Naive thymus-derived CD8-positive, alpha-beta T cell (primary cell): ENCODE results near the gene TNFAIP8L2. TPM values are rescaled to one million over a fixed set of nuclear protein-coding genes. Genes with fewer than 3 reads are reported as not detected.
"Not testable (repeated sequence)": the region's sequence is repeated elsewhere in the genome, so short reads cannot be mapped to it uniquely, and the experiment has no call there.

Experiments used
- ATAC-seq, 2 donors: fragments of 150-1000 bp; cut with Tn5 transposase in 1 of 2; sonication (Bioruptor Pico), chemical (Tn5 transposase) in 1 of 2; 1 replicate in 1 of 2; 2 replicates in 1 of 2; pipeline ENCODE4 v1.10.0; 2021; ENCODE audit warnings: mild to moderate bottlenecking in 2 of 2, moderate library complexity in 2 of 2
- POLR2A ChIA-PET: fragments of 350-600 bp; sonication (Branson Sonifier 250); formaldehyde crosslinking; loops from one replicate; lab custom pipeline; 2021; ENCODE audit warnings: antibody characterized with exemption; lab: Charles Lee
- DNase-seq, 10 donors: peaks; one replicate each; pipeline versions ENCODE4 v3.0.0 to v3.0.0-alpha.2; 2020 to 2022
- H3K27ac Mint-ChIP-seq, 10 donors: one replicate each; pipeline ENCODE4 v1.8.0; 2020 to 2022; ENCODE audit warnings: mild to moderate bottlenecking in 10 of 10, mixed read lengths in 10 of 10, moderate library complexity in 4 of 10, inconsistent platforms in 1 of 10
- H3K27me3 Mint-ChIP-seq, 5 donors: one replicate each; pipeline ENCODE4 v1.8.0; 2021 to 2022; ENCODE audit warnings: mixed read lengths in 5 of 5
- H3K36me3 Mint-ChIP-seq, 3 donors: one replicate each; pipeline ENCODE4 v1.8.0; 2020 to 2022; ENCODE audit warnings: mixed read lengths in 3 of 3, mild to moderate bottlenecking in 2 of 3, inconsistent platforms in 1 of 3
- H3K4me1 Mint-ChIP-seq, 4 donors: one replicate each; pipeline ENCODE4 v1.8.0; 2021 to 2022; ENCODE audit warnings: mixed read lengths in 4 of 4
- H3K4me3 Mint-ChIP-seq, 10 donors: one replicate each; pipeline ENCODE4 v1.8.0; 2020 to 2022; ENCODE audit warnings: mild to moderate bottlenecking in 10 of 10, mixed read lengths in 10 of 10, moderate library complexity in 6 of 10, inconsistent platforms in 1 of 10
- H3K9me3 Mint-ChIP-seq, 9 donors: one replicate each; pipeline ENCODE4 v1.8.0; 2020 to 2022; ENCODE audit warnings: mixed read lengths in 9 of 9, mild to moderate bottlenecking in 3 of 9, inconsistent platforms in 1 of 9, moderate library complexity in 1 of 9
- polyA plus RNA-seq, 3 donors: library from polyadenylated mRNA; unstranded; fragments of 300-500 nt; fragmentation: Illumina TruSeq; gene quantifications; one replicate each; pipeline ENCODE4 v1.2.3, GENCODE V29; 2021
- total RNA-seq, 8 experiments: library from RNA in 2 of 8; stranded (reverse) in 2 of 8; gene quantifications; one replicate each; pipeline ENCODE4 v1.2.3 and lab custom pipeline; 2021 to 2026

TNFAIP8L2 gene
- total and polyA plus RNA-seq, 5 experiments from 2014 or later = 9.9 to 37.4 (median 31.5) TPM

DNA sequence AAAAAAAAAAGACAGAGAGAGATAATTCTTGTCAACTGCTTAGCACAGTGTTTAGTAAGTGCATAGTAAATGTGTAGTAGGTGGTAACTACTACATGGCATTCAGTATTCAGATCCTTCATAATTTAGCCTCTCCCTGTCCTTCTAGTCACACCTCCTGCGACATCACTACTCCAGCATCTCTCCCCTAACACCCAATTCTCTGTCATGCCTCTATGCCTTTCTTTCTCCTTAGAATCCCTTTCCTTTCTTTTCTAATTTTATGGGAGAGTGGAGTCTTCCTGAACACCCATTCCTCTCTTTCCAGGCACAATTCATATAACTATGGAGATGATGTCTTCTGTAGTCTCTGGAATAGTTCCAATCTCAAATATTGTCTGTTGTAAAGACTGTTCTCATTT is 37.4 kb downstream of the TNFAIP8L2 start:
- Mint-ChIP-seq H3K9me3 (no peaks in the 10 kb centered on the region), H3K27me3 (peaks cover 0 to 3% (median 0%) of the 10 kb centered on the region in 5 donors), H3K36me3 (peaks cover 0 to 4% (median 0%) of the 10 kb centered on the region in 3 donors), H3K27ac (no peak overlapping the region), H3K4me1 (peaks cover 22 to 37% (median 33%) of the 10 kb centered on the region in 4 donors), H3K4me3 (no peak overlapping the region)
- DNase-seq (no peak), ATAC-seq (no peak)
- POLR2A ChIA-PET = interaction anchor here (0.6 kb wide), 1 partner anchor 81 kb away, joined by 3 read pairs; no protein-coding TSS in a partner anchor

GRCh38 chr1:151194894-151195594 is 38.6 kb downstream of the TNFAIP8L2 start:
- POLR2A ChIA-PET = interaction anchor here (0.6 to 0.8 kb wide), 3 partner anchors 17 to 163 kb away, joined by 3 to 7 read pairs (median 4); no protein-coding TSS in a partner anchor
- peak overlapping the region in 1 of 10 donors; percentile 39 for H3K4me3 Mint-ChIP-seq
- ATAC-seq, H3K36me3 Mint-ChIP-seq, DNase-seq, H3K27me3 Mint-ChIP-seq, H3K27ac Mint-ChIP-seq, H3K9me3 Mint-ChIP-seq: not testable (repeated sequence)
- H3K4me1 Mint-ChIP-seq = peaks cover 27 to 37% (median 34%) of the 10 kb centered on the region in 4 donors

- Mint-ChIP-seq H3K9me3 (no peaks in the 10 kb centered on the region), H3K27me3 (peaks cover 0 to 3% (median 0%) of the 10 kb centered on the region in 5 donors), H3K36me3 (peaks cover 0 to 6% (median 3%) of the 10 kb centered on the region in 3 donors), H3K27ac (peak overlapping the region in 2 of 10 donors; percentile 58 to 66), H3K4me1 (peaks cover 25 to 38% (median 33%) of the 10 kb centered on the region in 4 donors), H3K4me3 (peak overlapping the region in 6 of 10 donors; percentile 13 to 70 (median 42))
- POLR2A ChIA-PET = interaction anchor here (0.7 to 1.4 kb wide), 3 partner anchors 55 to 144 kb away, joined by 3 to 9 read pairs (median 4); no protein-coding TSS in a partner anchor
- peak in 9 of 10 donors; percentile 19 to 78 (median 51) for DNase-seq
- peak; percentile 12 to 25 for ATAC-seq
Observed at GRCh38 chr1:151196292-151196800, 39.9 kb downstream of the TNFAIP8L2 start.

DNA sequence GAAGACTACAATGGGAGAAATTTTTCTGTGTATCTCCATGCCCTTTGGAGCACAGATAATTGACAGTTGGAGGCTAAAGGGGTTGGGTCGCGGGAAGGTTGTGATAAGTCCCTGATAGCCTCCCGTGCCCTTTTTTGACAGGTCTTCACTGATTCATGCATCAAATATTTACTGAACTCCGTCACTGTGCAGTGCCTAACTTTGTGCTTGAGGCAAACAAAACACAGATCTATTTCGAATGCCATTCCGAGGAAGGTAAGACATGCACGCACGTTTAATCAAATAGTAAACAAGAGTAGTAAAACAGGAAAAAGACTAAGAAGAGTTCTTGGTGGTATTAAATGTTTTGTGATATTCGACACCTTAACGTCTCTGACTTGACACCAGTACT is 41.4 kb downstream of the TNFAIP8L2 start:
- Mint-ChIP-seq H3K4me1 (peaks cover 28 to 47% (median 41%) of the 10 kb centered on the region in 4 donors), H3K36me3 (peaks cover 0 to 16% (median 9%) of the 10 kb centered on the region in 3 donors), H3K9me3 (no peaks in the 10 kb centered on the region), H3K4me3 (peak overlapping the region; percentile 94 to 100 (median 97)), H3K27ac (peak overlapping the region; percentile 93 to 100 (median 97)), H3K27me3 (peaks cover 0 to 3% (median 0%) of the 10 kb centered on the region in 5 donors)
- ATAC-seq (no peak), DNase-seq (no peak)
- POLR2A ChIA-PET = interaction anchor here (1.2 to 2.0 kb wide), 3 partner anchors 8 to 57 kb away, joined by 3 to 19 read pairs (median 4); partner anchors contain the start of genes PSMD4 and VPS72

GRCh38 chr1:151198254-151199127 is 42.0 kb downstream of the TNFAIP8L2 start, which contains the start of gene PIP5K1A:
PIP5K1A (plus strand) TSS chr1:151198552; CDS start chr1:151198997, 445 bp downstream.
- DNase-seq (peak; percentile 96 to 100 (median 98)), ATAC-seq (peak; percentile 96 to 98)
- H3K27me3 Mint-ChIP-seq = peaks cover 0 to 3% (median 0%) of the 10 kb centered on the region in 5 donors
- H3K9me3 Mint-ChIP-seq = no peaks in the 10 kb centered on the region
- peak within 1 kb of the TSS; percentile 93 to 100 (median 97) for H3K27ac Mint-ChIP-seq
- peak within 1 kb of the TSS; percentile 94 to 100 (median 97) for H3K4me3 Mint-ChIP-seq
- peaks cover 0 to 22% (median 9%) of the 10 kb centered on the region in 3 donors for H3K36me3 Mint-ChIP-seq
- POLR2A ChIA-PET = interaction anchor here (0.6 to 2.0 kb wide), 7 partner anchors 9 to 198 kb away, joined by 3 to 19 read pairs (median 3); partner anchors contain the start of genes PSMD4 and VPS72
- peaks cover 28 to 49% (median 41%) of the 10 kb centered on the region in 4 donors for H3K4me1 Mint-ChIP-seq

- H3K4me1 Mint-ChIP-seq = peaks cover 30 to 63% (median 50%) of the 10 kb centered on the region in 4 donors
- peaks cover 0 to 31% (median 9%) of the 10 kb centered on the region in 3 donors for H3K36me3 Mint-ChIP-seq
- H3K4me3 Mint-ChIP-seq = peak overlapping the region; percentile 94 to 100 (median 97)
- POLR2A ChIA-PET = interaction anchor here (0.9 to 2.0 kb wide), 3 partner anchors 10 to 55 kb away, joined by 3 to 19 read pairs (median 5); partner anchors contain the start of genes PSMD4 and VPS72
- ATAC-seq (no peak), DNase-seq (no peak)
- peaks cover 0 to 3% (median 0%) of the 10 kb centered on the region in 5 donors for H3K27me3 Mint-ChIP-seq
- H3K9me3 Mint-ChIP-seq = no peaks in the 10 kb centered on the region
- peak overlapping the region; percentile 93 to 100 (median 97) for H3K27ac Mint-ChIP-seq
Observed at GRCh38 chr1:151199873-151200581, 43.6 kb downstream of the TNFAIP8L2 start.

DNA sequence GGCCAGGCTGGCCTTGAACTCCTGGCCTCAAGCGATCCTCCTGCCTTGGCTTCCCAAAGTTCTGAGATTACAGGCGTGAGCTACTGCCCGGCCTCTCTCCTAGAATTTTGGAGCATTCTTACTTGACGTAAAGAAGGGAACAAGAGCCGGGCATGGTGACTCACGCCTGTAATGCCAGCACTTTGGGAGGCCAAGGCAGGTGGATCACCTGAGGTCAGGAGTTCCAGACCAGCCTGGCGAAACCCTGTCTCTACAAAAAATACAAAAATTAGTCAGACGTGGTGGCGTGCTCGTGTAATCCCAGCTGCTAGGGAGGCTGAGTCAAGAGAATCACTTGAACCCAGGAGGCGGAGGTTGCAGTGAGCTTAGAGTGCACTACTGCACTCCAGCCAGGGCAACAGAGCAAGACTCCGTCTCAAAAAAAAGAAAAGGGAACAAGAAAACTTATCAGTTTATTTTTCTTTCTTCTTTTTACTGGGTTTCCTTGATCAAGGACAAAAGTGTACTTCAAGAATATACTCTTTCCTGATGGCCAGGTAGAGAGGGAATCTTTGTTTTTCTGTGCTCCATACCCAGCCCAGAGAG is 49.0 kb downstream of the TNFAIP8L2 start:
- POLR2A ChIA-PET = interaction anchor here (2.0 kb wide), 1 partner anchor 16 kb away, joined by 6 read pairs; the partner anchor contains the start of gene VPS72
- Mint-ChIP-seq H3K4me1 (peaks cover 5 to 36% (median 24%) of the 10 kb centered on the region in 4 donors), H3K27ac (peak overlapping the region in 3 of 10 donors; percentile 49 to 80 (median 73)), H3K36me3 (peaks cover 0 to 73% (median 3%) of the 10 kb centered on the region in 3 donors)
- not testable (repeated sequence) for ATAC-seq, H3K27me3 Mint-ChIP-seq, DNase-seq, H3K4me3 Mint-ChIP-seq, H3K9me3 Mint-ChIP-seq

Other genes starting within 250 kb of the TNFAIP8L2 start
- 10 to 100 TPM; 82.6 to 95.2 TPM for gene SETDB1, start 230.3 kb upstream of the TNFAIP8L2 start, total RNA-seq
- 10 to 100 TPM in 2 of 3 donors, 1 to 10 TPM in 1; 9.9 to 17.5 (median 10.1) TPM for gene SETDB1, start 230.3 kb upstream of the TNFAIP8L2 start, polyA plus RNA-seq
- gene CERS2, start 181.8 kb upstream of the TNFAIP8L2 start, total RNA-seq = 100 to 1,000 TPM; 142 to 143 TPM
- gene CERS2, start 181.8 kb upstream of the TNFAIP8L2 start, polyA plus RNA-seq = 100 to 1,000 TPM; 110 to 129 (median 118) TPM
- under 1 TPM in 1 of 2 experiments, not detected in 1; 0.49 TPM for gene ANXA9, start 174.4 kb upstream of the TNFAIP8L2 start, total RNA-seq
- under 1 TPM in 1 of 3 donors, not detected in 2; 0.10 TPM for gene ANXA9, start 174.4 kb upstream of the TNFAIP8L2 start, polyA plus RNA-seq
- gene MINDY1, start 149.7 kb upstream of the TNFAIP8L2 start, total RNA-seq = 10 to 100 TPM; 18.3 to 20.2 TPM
- gene MINDY1, start 149.7 kb upstream of the TNFAIP8L2 start, polyA plus RNA-seq = 10 to 100 TPM in 1 of 3 donors, 1 to 10 TPM in 2; 2.7 to 12.6 (median 4.9) TPM
- 10 to 100 TPM; 35.7 to 37.8 TPM for gene PRUNE1, start 148.2 kb upstream of the TNFAIP8L2 start, total RNA-seq
- gene PRUNE1, start 148.2 kb upstream of the TNFAIP8L2 start, polyA plus RNA-seq = 10 to 100 TPM; 53.2 to 55.1 (median 54.9) TPM
- 1 to 10 TPM; 3.8 to 5.3 TPM for gene BNIPL, start 120.1 kb upstream of the TNFAIP8L2 start, total RNA-seq
- gene BNIPL, start 120.1 kb upstream of the TNFAIP8L2 start, polyA plus RNA-seq = under 1 TPM in 2 of 3 donors, not detected in 1; 0.15 to 0.30 TPM
- gene C1orf56, start 108.9 kb upstream of the TNFAIP8L2 start, total RNA-seq = 1 to 10 TPM; 4.2 to 4.4 TPM
- gene C1orf56, start 108.9 kb upstream of the TNFAIP8L2 start, polyA plus RNA-seq = 1 to 10 TPM; 2.6 to 5.2 (median 4.5) TPM
- 100 to 1,000 TPM; 482 TPM for gene CDC42SE1, start 97.0 kb upstream of the TNFAIP8L2 start, total RNA-seq
- gene CDC42SE1, start 97.0 kb upstream of the TNFAIP8L2 start, polyA plus RNA-seq = 10 to 100 TPM; 77.9 to 89.3 (median 80.9) TPM
- gene MLLT11, start 96.3 kb upstream of the TNFAIP8L2 start, total RNA-seq = 1 to 10 TPM; 4.9 to 5.8 TPM
- 1 to 10 TPM; 6.7 to 7.5 (median 7.4) TPM for gene MLLT11, start 96.3 kb upstream of the TNFAIP8L2 start, polyA plus RNA-seq
- 10 to 100 TPM; 39.6 to 43.8 TPM for gene GABPB2, start 85.9 kb upstream of the TNFAIP8L2 start, total RNA-seq
- gene GABPB2, start 85.9 kb upstream of the TNFAIP8L2 start, polyA plus RNA-seq = 10 to 100 TPM in 1 of 3 donors, 1 to 10 TPM in 2; 4.8 to 16.4 (median 5.4) TPM
- 10 to 100 TPM; 10.6 to 13.2 TPM for gene SEMA6C, start 10.0 kb upstream of the TNFAIP8L2 start, total RNA-seq
- gene SEMA6C, start 10.0 kb upstream of the TNFAIP8L2 start, polyA plus RNA-seq = 1 to 10 TPM in 1 of 3 donors, under 1 TPM in 2; 0.57 to 1.1 (median 0.81) TPM
- 1 to 10 TPM; 2.5 to 4.5 TPM for gene LYSMD1, start 9.3 kb downstream of the TNFAIP8L2 start, total RNA-seq
- gene LYSMD1, start 9.3 kb downstream of the TNFAIP8L2 start, polyA plus RNA-seq = under 1 TPM in 2 of 3 donors, not detected in 1; 0.23 to 0.30 TPM
- 10 to 100 TPM; 57.8 to 65.2 TPM for gene SCNM1, start 9.5 kb downstream of the TNFAIP8L2 start, total RNA-seq
- gene SCNM1, start 9.5 kb downstream of the TNFAIP8L2 start, polyA plus RNA-seq = 10 to 100 TPM; 53.7 to 74.2 (median 63.5) TPM
- 1 to 10 TPM; 2.0 to 4.6 TPM for gene TMOD4, start 19.3 kb downstream of the TNFAIP8L2 start, total RNA-seq
- gene TMOD4, start 19.3 kb downstream of the TNFAIP8L2 start, polyA plus RNA-seq = under 1 TPM in 2 of 3 donors, not detected in 1; 0.50 to 0.59 TPM
- 10 to 100 TPM; 58.3 to 68.9 TPM for gene VPS72, start 33.5 kb downstream of the TNFAIP8L2 start, total RNA-seq
- gene VPS72, start 33.5 kb downstream of the TNFAIP8L2 start, polyA plus RNA-seq = 10 to 100 TPM; 69.7 to 79.1 (median 70.9) TPM
- gene PIP5K1A, start 41.9 kb downstream of the TNFAIP8L2 start, total RNA-seq = 10 to 100 TPM; 52.5 to 55.8 TPM
- gene PIP5K1A, start 41.9 kb downstream of the TNFAIP8L2 start, polyA plus RNA-seq = 10 to 100 TPM in 2 of 3 donors, 1 to 10 TPM in 1; 8.5 to 11.0 (median 10.9) TPM
- gene PSMD4, start 98.1 kb downstream of the TNFAIP8L2 start, total RNA-seq = 100 to 1,000 TPM; 126 to 130 TPM
- 100 to 1,000 TPM; 220 to 239 (median 228) TPM for gene PSMD4, start 98.1 kb downstream of the TNFAIP8L2 start, polyA plus RNA-seq
- gene ZNF687, start 125.7 kb downstream of the TNFAIP8L2 start, total RNA-seq = 10 to 100 TPM; 34.6 to 37.2 TPM
- gene ZNF687, start 125.7 kb downstream of the TNFAIP8L2 start, polyA plus RNA-seq = 1 to 10 TPM in 1 of 3 donors, under 1 TPM in 2; 0.56 to 1.1 (median 0.96) TPM
- gene PI4KB, start 170.8 kb downstream of the TNFAIP8L2 start, total RNA-seq = 10 to 100 TPM; 91.8 to 96.6 TPM
- 10 to 100 TPM; 42.4 to 63.3 (median 52.3) TPM for gene PI4KB, start 170.8 kb downstream of the TNFAIP8L2 start, polyA plus RNA-seq
- 10 to 100 TPM; 64.5 to 68.3 TPM for gene RFX5, start 190.6 kb downstream of the TNFAIP8L2 start, total RNA-seq
- 10 to 100 TPM; 22.8 to 38.8 (median 23.9) TPM for gene RFX5, start 190.6 kb downstream of the TNFAIP8L2 start, polyA plus RNA-seq
- not detected for gene SELENBP1, start 216.1 kb downstream of the TNFAIP8L2 start, total RNA-seq
- not detected for gene SELENBP1, start 216.1 kb downstream of the TNFAIP8L2 start, polyA plus RNA-seq
- 100 to 1,000 TPM; 224 to 230 TPM for gene PSMB4, start 242.9 kb downstream of the TNFAIP8L2 start, total RNA-seq
- gene PSMB4, start 242.9 kb downstream of the TNFAIP8L2 start, polyA plus RNA-seq = 10 to 100 TPM; 47.4 to 57.5 (median 57.3) TPM